ENCODE data around the gene HBA1. TPM values are rescaled to one million over a fixed set of nuclear protein-coding genes. Genes with fewer than 3 reads are reported as not detected.

The HBA1 gene
- total RNA-seq, 1 experiment from 2014 or later = 3.4 TPM

- Mint-ChIP-seq H3K9me3 (0 out of 2 replicates have a peak, but pooled peaks cover 3% of the 10 kb centered on the region), H3K27me3 (ENCODE audit: low read depth) (peaks cover 87% of the 10 kb centered on the region), H3K36me3 (no peaks in the 10 kb centered on the region), H3K4me3 (peak overlapping the region; percentile 77), H3K27ac (no peak overlapping the region), H3K4me1 (peaks cover 4% of the 10 kb centered on the region; the same call in 1 of the 2 replicates)
- ChIA-PET POLR2A (no interaction called here), CTCF (interaction anchor here (0.9 to 2.3 kb wide), 3 partner anchors 26 to 47 kb away, joined by 3 to 8 read pairs (median 4); partner anchors contain the start of gene HBQ1)
- DNase-seq (ENCODE audit: low spot score) (no peak), ATAC-seq (peak; percentile 46)
- no peak for TF ChIP-seq GABPB1 (CRISPR knock-in tag; IDR thresholded peaks at IDR 0.05)
- TF ChIP-seq SOX15 (CRISPR knock-in tag; IDR thresholded peaks at IDR 0.05) = no peak
Measured at GRCh38 chr16:154217-155030, 22.1 kb upstream of the HBA1 start.

- peaks cover 84% of the 10 kb centered on the region for H3K27me3 Mint-ChIP-seq (ENCODE audit: low read depth)
- CTCF ChIA-PET = interaction anchor here (1.0 to 2.3 kb wide), 2 partner anchors 37 to 48 kb away, joined by 3 to 8 read pairs; no protein-coding TSS in a partner anchor
- peak overlapping the region; percentile 77 for H3K4me3 Mint-ChIP-seq
- H3K36me3 Mint-ChIP-seq = no peaks in the 10 kb centered on the region
- DNase-seq (ENCODE audit: low spot score) (no peak), ATAC-seq (no peak)
- TF ChIP-seq ATF1 (CRISPR knock-in tag; IDR thresholded peaks at IDR 0.05) = no peak
- no peak for TF ChIP-seq CREM (CRISPR knock-in tag; IDR thresholded peaks at IDR 0.05)
- TF ChIP-seq ZSCAN18 (CRISPR knock-in tag; IDR thresholded peaks at IDR 0.05) = no peak
- TF ChIP-seq IRF2 (CRISPR knock-in tag; IDR thresholded peaks at IDR 0.05; ENCODE audit: borderline replicate concordance, low read depth) = no peak
- TF ChIP-seq ZNF232 (CRISPR knock-in tag; IDR thresholded peaks at IDR 0.05) = no peak
- no peak for TF ChIP-seq ZNF219 (CRISPR knock-in tag; IDR thresholded peaks at IDR 0.05; ENCODE audit: borderline replicate concordance)
- no peak for TF ChIP-seq ZNF263 (CRISPR knock-in tag; IDR thresholded peaks at IDR 0.05; ENCODE audit: low read depth)
- no peak for TF ChIP-seq NR1H2 (CRISPR knock-in tag; IDR thresholded peaks at IDR 0.05)
- no peak for TF ChIP-seq ZNF423 (CRISPR knock-in tag; IDR thresholded peaks at IDR 0.05)
- no peak for TF ChIP-seq ZNF121 (CRISPR knock-in tag; IDR thresholded peaks at IDR 0.05)
- TF ChIP-seq E2F1 (CRISPR knock-in tag; IDR thresholded peaks at IDR 0.05) = no peak
- no peak for TF ChIP-seq MLX (CRISPR knock-in tag; IDR thresholded peaks at IDR 0.05)
- no peak for TF ChIP-seq ATF3 (CRISPR knock-in tag; conservative IDR thresholded peaks at IDR 0.05)
- H3K27ac Mint-ChIP-seq = no peak overlapping the region
- peaks cover 4% of the 10 kb centered on the region; the same call in 1 of the 2 replicates for H3K4me1 Mint-ChIP-seq
- 0 out of 2 replicates have a peak, but pooled peaks cover 3% of the 10 kb centered on the region for H3K9me3 Mint-ChIP-seq
- POLR2A ChIA-PET = interaction anchor here (0.6 kb wide), 1 partner anchor 28 kb away, joined by 4 read pairs; no protein-coding TSS in a partner anchor
Measured at GRCh38 chr16:155031-155398, 21.5 kb upstream of the HBA1 start.

- Mint-ChIP-seq H3K4me1 (peaks cover 4% of the 10 kb centered on the region; the same call in 1 of the 2 replicates), H3K9me3 (0 out of 2 replicates have a peak, but pooled peaks cover 3% of the 10 kb centered on the region), H3K4me3 (no peak overlapping the region), H3K27me3 (ENCODE audit: low read depth) (peaks cover 74% of the 10 kb centered on the region), H3K27ac (no peak overlapping the region), H3K36me3 (no peaks in the 10 kb centered on the region)
- DNase-seq (ENCODE audit: low spot score) = no peak
- POLR2A ChIA-PET = no interaction called here
- CTCF ChIA-PET = interaction anchor here (0.8 to 1.4 kb wide), 5 partner anchors 41 to 203 kb away, joined by 3 to 6 read pairs (median 4); no protein-coding TSS in a partner anchor
- peak; percentile 21; the same call in 1 of the 2 replicates for ATAC-seq
- TF ChIP-seq AR (CRISPR knock-in tag; IDR thresholded peaks at IDR 0.05) = no peak
- no peak for TF ChIP-seq FOXP1 (CRISPR knock-in tag; IDR thresholded peaks at IDR 0.05; ENCODE audit: borderline replicate concordance)
- TF ChIP-seq ERG (CRISPR knock-in tag; IDR thresholded peaks at IDR 0.05) = no peak
- TF ChIP-seq ZNF317 (CRISPR knock-in tag; IDR thresholded peaks at IDR 0.05; ENCODE audit: borderline replicate concordance, low read depth) = no peak
- TF ChIP-seq FOXP4 (CRISPR knock-in tag; IDR thresholded peaks at IDR 0.05) = no peak
Measured at GRCh38 chr16:159136-159849, 17.2 kb upstream of the HBA1 start.

Data from WTC11 (cell line).